Jurkat, Clone E6-1 (cell line): ENCODE measurements around the gene CUEDC1.

Experiments
- DNase-seq: peaks from one replicate; pipeline ENCODE4 v3.0.0-alpha.2; 2011; ENCODE audit warnings: low read depth, low spot score
- H3K4me3 ChIP-seq: 2 replicates; pipeline ENCODE4 v1.5.1; 2011; ENCODE audit warnings: mild to moderate bottlenecking, low read length, control low read depth, moderate library complexity

CUEDC1 gene

GRCh38 chr17:57943645-57944044 lies 11.6 kb downstream of the CUEDC1 start:
- DNase-seq = no peak
- H3K4me3 ChIP-seq = no peak overlapping the region

- no peak overlapping the region for H3K4me3 ChIP-seq
- no peak for DNase-seq
Observed at GRCh38 chr17:57943140-57943539, 12.1 kb downstream of the CUEDC1 start.

- H3K4me3 ChIP-seq = no peak overlapping the region
- DNase-seq = no peak
Observed at GRCh38 chr17:57941384-57942370, 13.5 kb downstream of the CUEDC1 start.

- H3K4me3 ChIP-seq = no peak overlapping the region
- no peak for DNase-seq
Observed at GRCh38 chr17:57940653-57941329, 14.4 kb downstream of the CUEDC1 start.

GRCh38 chr17:57940231-57940630 lies 15.0 kb downstream of the CUEDC1 start:
- DNase-seq = no peak
- no peak overlapping the region for H3K4me3 ChIP-seq

- H3K4me3 ChIP-seq = no peak overlapping the region
- DNase-seq = peak; percentile 72
Observed at GRCh38 chr17:57939797-57940196, 15.4 kb downstream of the CUEDC1 start.

GRCh38 chr17:57938061-57938502 lies 17.1 kb downstream of the CUEDC1 start:
- no peak overlapping the region for H3K4me3 ChIP-seq
- no peak for DNase-seq

GRCh38 chr17:57937492-57937891 lies 17.7 kb downstream of the CUEDC1 start:
- H3K4me3 ChIP-seq = no peak overlapping the region
- DNase-seq = no peak

- DNase-seq = no peak
Observed at GRCh38 chr17:57935833-57936807, 19.1 kb downstream of the CUEDC1 start.

GRCh38 chr17:57931488-57932137 lies 23.6 kb downstream of the CUEDC1 start:
- no peak for DNase-seq
- H3K4me3 ChIP-seq = no peak overlapping the region

More at GRCh38 chr17:57935833-57936807, 19.1 kb downstream of the CUEDC1 start:
- no peak overlapping the region for H3K4me3 ChIP-seq

GRCh38 chr17:57930239-57930638 lies 25.0 kb downstream of the CUEDC1 start:
- DNase-seq = no peak
- no peak overlapping the region for H3K4me3 ChIP-seq

GRCh38 chr17:57929386-57929785 lies 25.8 kb downstream of the CUEDC1 start:
- DNase-seq = no peak
- no peak overlapping the region for H3K4me3 ChIP-seq

GRCh38 chr17:57928928-57929327 lies 26.3 kb downstream of the CUEDC1 start:
- no peak overlapping the region for H3K4me3 ChIP-seq
- no peak for DNase-seq

GRCh38 chr17:57927048-57927723 lies 28.0 kb downstream of the CUEDC1 start:
- no peak overlapping the region for H3K4me3 ChIP-seq
- no peak for DNase-seq

- H3K4me3 ChIP-seq = no peak overlapping the region
- DNase-seq = no peak
Observed at GRCh38 chr17:57926723-57927047, 28.5 kb downstream of the CUEDC1 start.

- H3K4me3 ChIP-seq = no peak overlapping the region
- DNase-seq = no peak
Observed at GRCh38 chr17:57925361-57925990, 29.7 kb downstream of the CUEDC1 start.

- H3K4me3 ChIP-seq = no peak overlapping the region
- DNase-seq = peak; percentile 60
Observed at GRCh38 chr17:57924677-57925076, 30.5 kb downstream of the CUEDC1 start.
